H54 (cell line): ENCODE data around the gene HDAC4.
A peak's percentile ranks its signal among the peaks of the same experiment; 100 is the strongest.

Source experiments
- DNase-seq: peaks from one replicate; pipeline ENCODE4 v3.0.0; 2011; ENCODE audit warnings: low spot score, mixed read lengths; ENCODE audit not compliant: insufficient read length
- FAIRE-seq: peaks from 3 replicates; lab custom pipeline; 2011; peaks lifted over from hg19 to GRCh38; lab: Jason Lieb, UNC
- POLR2A ChIP-seq: IDR thresholded peaks from 2 replicates; pipeline ENCODE4 v1.6.1; 2011; ENCODE audit warnings: low read depth, mild to moderate bottlenecking, low read length

HDAC4 gene

DNA sequence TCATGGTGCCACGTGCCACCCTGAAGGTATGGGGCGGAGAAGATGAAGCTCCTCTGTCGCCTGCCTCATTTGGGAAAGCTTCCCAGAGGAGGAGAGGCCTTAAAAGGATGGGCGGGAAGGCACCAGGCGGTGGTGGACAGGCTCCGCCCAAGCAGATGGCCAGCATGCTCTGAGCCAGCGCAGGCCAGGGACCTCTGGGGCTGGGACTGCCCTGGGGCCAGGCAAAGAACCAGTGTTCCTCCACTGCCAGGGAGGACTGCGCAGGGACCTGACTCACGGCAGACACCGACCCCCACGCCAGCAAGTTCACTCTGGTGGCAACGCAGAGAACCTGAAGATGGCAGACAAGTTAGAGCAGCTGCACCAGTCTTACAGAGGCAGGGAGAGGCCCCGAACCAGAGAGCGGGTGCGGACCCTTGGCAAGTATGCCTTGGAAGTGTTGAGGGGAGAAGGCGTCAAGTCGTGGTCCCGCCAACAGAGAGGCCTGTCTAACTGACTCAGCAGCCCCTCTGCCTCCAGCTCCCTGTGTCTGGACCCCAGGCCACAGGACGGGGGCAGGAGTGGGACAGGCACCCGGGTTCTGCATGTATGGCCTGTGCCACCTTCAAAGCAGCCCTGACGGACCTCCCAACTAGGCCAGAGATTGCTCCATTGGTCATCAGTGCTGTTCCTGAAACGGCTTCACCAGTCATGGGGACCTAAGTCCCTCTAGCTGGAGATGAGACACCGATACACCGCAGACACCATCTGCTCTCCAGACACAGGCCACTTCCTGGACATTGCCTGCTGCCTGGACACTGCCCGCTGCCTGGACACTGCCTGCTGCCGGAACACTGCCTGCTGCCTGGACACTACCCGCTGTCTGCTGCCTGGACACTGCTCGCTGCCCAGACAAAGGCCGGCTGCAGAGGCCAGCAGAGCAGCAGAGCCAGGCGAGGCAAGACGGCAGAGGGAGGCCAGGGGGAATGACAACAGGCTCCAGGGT is 124.7 kb downstream of the HDAC4 start:
- TF ChIP-seq POLR2A: no peak

DNA sequence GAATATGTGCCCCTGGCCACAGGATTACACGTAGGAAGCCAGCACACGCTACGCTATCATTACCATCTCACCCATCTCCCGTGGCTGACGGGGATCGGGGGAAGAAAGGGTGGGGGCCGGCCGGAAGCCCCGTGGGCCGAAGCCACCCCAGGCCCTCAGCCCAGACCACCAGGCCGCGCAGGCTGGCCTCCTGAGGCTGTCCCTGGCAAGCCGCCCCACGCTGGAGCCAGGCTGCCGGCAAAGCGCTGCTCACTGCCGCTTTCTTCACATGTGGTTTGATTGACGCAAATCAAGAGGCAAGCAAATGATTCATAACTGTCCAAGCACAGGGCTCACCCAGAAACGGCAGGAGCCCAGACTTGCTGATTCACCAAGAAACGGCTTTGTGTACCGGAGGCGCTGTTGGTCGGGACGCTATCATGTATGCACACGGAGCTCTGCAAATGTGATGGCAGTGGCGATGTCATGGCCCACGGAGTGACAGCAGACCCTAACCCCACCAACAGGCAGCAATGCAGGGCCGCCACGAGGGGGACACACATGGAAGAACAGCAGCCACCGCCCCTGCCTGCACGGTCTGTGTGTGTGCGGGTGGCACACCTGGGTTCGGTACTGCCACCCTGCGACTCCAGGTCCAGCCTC is 125.7 kb downstream of the HDAC4 start:
- FAIRE-seq: peak; percentile 30
- peak; percentile 83 for DNase-seq
- TF ChIP-seq POLR2A: no peak

More for the DNA sequence above, 124.7 kb downstream of the HDAC4 start:
- DNase-seq (no peak), FAIRE-seq (no peak)

DNA sequence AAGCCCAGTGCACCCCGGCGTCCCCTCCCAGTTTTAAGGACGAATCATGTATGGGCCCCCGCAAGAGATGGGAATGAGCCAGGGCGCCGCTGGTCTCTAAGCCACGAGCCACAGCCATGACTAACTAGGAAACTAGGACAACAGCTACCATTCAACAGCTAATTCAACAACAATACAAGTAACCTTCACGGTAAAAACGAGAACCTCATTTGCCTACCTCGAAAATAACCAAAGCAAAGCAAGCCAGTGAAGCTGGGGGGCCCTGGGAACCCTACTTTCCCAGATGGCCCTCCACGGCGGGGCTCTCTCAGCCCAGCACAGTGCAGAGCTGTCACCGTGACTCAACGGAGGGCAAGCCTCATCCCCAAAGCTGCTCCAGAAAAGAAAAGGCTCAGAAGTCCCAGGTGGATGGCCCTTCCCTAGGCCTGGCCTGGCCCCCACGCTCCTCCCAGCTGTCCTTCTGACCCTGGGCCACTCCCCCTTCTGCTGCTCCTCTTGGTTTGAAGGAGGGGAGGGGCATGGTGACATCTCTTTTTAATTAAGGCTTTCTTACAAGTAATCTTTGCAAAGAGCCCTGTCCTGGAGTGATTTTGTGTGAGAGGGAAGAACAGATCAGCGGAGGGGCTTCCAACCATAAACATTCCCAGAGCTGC is 126.3 kb downstream of the HDAC4 start:
- no peak for TF ChIP-seq POLR2A
- FAIRE-seq (no peak), DNase-seq (peak; percentile 77)

DNA sequence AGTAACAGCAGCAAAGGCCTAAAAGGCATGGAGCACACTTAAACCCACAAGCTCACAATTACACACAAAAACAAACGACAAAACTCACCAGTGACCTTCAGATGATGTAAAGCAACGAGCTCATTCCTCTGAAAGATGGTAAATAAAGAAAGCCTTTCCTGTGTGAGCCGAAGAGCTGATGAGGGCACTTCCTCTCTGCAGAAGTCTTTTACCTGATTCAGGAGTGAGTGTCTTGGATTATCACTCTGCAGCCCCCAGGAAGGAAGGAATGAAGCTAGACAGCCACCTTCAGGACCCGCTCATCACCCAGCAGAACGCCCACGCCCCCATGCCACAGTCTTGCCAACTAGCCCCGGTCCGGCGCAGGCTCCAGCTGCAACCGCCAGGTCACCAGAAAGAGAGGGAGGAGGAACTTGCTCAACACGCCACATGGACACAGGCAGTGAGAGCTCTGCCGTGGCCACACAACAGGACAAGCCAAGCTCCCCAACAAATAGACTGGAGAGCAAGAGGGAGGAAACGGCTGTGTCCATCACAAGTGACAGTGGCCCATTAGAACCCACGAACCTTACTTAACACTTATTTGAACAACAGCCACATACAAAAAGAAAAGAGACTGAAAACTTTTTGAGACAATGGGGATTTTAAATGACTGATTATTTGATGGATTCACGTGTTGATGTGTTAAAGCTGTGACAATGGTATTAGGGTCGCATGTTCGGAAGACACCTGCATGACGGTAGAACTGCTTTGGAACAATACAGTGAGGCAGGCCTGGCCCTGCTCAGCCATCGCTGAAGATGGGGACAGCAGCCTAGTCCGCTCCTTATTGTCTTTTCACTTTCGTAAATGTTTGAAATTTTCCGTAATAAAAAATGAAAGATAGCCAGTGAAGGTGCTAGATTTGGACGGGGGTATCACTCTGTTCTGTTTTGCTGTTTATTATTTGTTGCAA is 127.3 kb downstream of the HDAC4 start:
- DNase-seq (no peak), FAIRE-seq (no peak)
- TF ChIP-seq POLR2A: no peak

DNA sequence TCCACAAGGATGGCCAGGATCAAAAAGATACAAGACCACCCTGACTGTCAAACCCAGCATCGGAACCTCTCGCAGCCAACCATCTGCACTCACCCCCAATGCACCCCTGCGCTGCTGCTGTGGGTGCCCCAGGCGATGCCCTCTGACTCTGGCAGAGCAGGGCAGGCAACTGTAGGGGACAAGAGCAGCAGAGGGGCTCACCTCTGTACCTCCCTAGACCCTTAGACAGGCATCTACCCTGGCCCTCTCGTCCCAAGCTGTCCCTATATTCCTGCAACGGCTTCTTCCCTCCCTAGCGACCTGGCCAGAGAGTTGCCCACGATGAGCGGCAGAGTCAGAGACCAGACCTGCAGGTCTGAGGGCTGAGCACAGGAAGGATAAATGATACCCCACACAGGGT is 128.2 kb downstream of the HDAC4 start:
- no peak for TF ChIP-seq POLR2A
- DNase-seq (no peak), FAIRE-seq (no peak)

DNA sequence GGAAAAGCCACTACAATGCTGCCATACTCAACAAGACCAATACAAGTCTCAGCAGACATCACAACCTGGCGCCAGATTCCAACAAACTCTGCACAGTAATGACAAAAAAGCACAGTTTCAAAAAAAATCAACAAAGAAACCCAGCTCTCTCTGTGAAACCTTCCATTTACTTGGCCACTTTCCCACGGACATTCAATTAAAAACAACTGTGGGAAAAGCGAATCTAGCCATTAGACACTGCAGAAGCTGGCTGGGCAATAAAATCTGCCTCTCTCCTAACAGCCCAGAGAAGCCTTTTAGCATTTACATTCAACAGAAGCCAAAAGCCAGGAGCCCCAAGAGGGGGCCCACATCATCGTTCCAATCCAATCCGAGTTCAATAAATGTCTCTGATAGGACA is 128.9 kb downstream of the HDAC4 start:
- no peak for TF ChIP-seq POLR2A
- DNase-seq (no peak), FAIRE-seq (no peak)

DNA sequence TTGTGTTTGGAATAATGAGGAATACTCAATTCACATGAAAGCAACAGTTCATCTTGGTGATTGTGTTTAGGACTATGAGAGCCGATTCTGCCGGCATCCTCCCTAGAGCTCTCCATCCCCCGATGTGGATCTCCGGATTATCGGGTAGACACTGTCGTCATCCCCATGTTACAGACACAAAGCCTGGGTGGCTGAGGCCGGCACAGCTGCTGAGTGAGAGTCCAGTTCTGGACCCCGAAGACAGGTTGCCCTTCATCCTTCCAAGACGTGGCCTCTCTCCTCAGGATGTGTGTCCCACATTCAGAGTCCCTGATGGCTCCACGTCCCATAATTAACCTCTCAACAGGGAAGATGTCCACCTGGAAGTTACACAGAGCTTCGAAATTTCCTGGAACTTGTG is 129.3 kb downstream of the HDAC4 start:
- no peak for TF ChIP-seq POLR2A
- FAIRE-seq (no peak), DNase-seq (no peak)

DNA sequence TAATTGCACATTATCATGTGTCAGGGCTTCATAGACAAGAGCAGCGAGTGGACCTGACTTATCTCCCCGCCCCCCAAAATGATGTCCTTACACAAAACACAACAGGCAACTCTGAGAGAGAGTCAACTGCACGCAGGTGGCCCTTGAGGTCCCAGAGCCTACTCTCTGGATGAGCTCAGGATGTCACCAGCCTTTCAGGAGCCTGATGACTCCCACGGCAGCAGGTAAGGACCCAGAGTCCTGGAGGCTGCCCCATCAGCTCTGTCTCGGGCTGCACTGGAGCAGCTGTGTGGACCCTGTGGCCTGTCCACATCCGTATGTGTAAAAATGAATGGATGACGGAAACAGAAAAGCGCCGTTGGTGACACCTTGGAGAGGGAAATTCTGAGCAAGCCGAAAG is 130.9 kb downstream of the HDAC4 start:
- no peak for FAIRE-seq

DNA sequence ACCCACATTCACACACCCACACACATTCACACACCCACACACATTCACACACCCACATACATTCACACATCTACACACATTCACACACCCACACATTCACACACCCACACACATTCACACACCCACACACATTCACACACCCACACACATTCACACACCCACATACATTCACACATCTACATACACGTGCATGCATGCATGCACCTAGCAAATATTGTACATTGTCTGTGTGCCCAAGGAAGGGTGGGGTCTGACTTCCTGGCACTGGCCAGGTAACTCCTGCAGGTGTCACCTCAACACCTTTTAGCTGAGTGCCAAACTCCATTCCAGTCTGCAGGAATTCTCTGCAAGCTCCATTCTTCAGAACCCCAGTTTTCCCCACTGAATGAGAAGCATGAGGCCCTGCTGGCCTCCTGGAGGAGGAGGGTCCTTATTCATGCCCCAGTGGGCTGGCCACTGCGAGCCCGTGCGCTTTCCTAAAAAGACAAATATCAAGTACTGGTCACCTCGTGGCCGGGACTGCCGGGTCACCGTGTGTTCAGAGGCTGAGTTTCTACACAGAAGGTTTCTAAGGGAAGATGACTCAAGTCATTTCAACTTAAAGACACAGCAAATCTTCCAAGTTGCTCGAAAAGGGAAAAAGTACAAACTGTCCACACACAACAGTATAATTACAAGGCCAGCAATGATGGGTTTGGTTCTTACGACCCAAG is 131.5 kb downstream of the HDAC4 start:
- FAIRE-seq (no peak), DNase-seq (no peak)
- no peak for TF ChIP-seq POLR2A

More for the DNA sequence above, 130.9 kb downstream of the HDAC4 start:
- no peak for DNase-seq
- TF ChIP-seq POLR2A: no peak

DNA sequence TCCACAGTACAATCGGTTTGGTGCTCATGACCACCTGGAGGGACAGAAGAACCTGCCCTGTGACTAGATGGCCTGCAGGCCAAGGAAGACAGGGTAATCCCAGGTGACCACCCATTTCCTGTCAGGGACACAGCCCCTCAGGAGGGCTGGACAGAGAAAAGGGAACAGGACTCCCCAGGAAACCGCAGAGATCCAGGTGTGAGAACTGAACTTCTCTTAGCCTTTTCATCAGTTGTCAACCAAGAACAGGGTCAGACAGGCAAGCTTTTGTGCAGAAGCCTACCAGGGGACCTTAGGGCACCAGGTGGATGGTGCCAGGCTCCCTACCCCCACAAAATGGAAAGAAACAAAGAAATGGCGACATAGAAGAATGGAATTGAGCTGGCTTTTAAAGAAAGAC is 132.3 kb downstream of the HDAC4 start:
- no peak for TF ChIP-seq POLR2A
- FAIRE-seq (no peak), DNase-seq (no peak)

DNA sequence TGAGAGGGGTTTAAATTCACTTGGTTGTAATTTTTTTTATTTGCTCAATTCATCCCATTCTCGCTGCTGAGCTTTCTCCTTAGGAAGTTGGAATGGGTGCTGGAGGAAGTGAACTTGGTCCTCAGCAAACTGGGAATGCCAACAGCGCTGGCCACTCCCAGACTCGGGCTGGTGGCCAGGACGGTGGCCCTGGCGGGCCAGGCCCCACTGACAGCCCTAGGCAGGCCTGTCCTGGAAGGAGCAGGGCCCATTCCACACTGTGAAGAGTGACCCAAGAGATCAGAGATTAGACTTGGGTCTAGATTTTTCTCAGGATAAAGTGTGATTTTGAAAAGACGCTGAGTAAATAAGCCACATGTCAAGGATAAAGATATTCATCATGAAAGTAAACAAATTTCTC is 132.7 kb downstream of the HDAC4 start:
- no peak for FAIRE-seq

DNA sequence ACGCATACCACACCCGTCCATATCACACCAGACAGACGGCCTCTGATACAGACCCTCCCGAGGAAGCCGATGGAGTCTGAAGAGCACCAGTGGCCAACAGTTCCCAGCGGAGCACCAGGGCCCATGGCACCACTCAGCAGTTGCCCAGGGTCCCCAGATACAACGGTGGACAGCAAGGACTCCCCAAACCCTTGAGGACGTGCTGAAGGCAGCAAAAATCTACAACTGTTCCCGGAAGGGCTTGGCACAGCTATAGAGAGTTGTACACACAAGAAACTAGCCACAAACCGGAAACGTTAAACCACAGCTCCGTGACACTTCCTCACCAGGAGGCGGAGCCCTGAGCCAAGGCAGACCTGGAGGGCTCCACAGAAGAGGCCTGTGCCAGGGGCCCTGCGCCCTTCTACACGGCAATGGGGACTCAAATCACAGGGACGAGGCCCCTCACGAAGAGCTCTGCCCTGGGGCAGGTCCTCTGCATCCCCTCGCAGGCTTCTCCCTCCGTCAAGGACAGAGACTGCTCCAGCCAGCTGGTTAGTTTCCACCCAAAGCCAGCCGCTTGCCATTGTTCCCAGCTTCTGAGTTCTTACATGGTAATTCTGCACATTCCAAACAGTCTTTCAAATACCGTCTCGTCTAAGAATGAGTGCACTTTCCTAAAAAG is 133.4 kb downstream of the HDAC4 start:
- no peak for TF ChIP-seq POLR2A
- DNase-seq: peak; percentile 55
- FAIRE-seq: no peak

More for the DNA sequence above, 132.7 kb downstream of the HDAC4 start:
- no peak for TF ChIP-seq POLR2A
- DNase-seq: no peak
